GM19467 (cell line): ENCODE data around the gene RSPH6A.
"Not testable (repeated sequence)": the region's sequence is repeated elsewhere in the genome, so short reads cannot be mapped to it uniquely, and the experiment has no call there.

Source experiments
- ATAC-seq: cut with Tn5 transposase; IDR thresholded peaks from one replicate; pipeline ENCODE4 v1.9.1; 2021; ENCODE audit warnings: mild to moderate bottlenecking, moderate library complexity; ENCODE audit not compliant: unreplicated experiment

The RSPH6A gene

DNA sequence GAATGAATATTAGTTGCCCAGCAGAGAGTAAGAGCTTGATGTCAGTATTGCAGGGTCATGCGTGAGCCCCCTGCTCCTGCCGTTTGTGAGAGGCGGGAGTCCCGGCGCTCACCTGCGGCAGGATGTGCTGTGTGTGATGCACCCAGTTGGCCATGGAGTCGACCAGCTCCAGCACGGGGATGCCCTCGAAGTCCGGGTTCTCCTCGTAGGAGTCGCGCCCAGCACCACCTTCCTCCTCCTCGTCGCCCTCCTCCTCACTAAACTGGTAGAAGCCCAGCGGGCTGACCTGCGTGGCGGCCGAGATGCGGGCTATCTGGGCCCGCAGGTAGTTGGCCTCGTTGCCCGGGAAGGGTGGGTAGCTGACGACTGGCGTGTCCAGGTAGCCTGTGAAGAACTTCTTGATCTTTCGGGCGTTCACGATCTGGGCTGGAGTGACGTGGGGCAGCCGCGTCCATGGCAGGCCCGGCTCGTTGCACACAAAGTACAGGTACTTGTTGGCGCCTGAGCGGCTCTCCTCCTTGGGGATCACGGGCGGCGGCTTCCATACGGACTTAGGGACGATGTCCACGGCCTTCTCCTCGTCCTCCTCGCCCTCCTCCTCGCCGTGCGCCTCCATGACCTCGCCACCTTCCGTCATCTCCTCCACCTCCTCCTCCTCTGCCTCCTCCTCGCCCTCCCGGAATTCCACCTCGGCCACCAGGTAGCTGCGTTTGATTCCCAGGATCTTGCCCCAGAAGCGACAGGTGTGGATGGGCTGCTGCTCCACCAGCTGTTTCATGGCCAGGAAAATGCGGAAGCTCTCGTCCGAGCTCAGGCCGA, 10.8 kb downstream of the RSPH6A start:
- no peak for ATAC-seq

DNA sequence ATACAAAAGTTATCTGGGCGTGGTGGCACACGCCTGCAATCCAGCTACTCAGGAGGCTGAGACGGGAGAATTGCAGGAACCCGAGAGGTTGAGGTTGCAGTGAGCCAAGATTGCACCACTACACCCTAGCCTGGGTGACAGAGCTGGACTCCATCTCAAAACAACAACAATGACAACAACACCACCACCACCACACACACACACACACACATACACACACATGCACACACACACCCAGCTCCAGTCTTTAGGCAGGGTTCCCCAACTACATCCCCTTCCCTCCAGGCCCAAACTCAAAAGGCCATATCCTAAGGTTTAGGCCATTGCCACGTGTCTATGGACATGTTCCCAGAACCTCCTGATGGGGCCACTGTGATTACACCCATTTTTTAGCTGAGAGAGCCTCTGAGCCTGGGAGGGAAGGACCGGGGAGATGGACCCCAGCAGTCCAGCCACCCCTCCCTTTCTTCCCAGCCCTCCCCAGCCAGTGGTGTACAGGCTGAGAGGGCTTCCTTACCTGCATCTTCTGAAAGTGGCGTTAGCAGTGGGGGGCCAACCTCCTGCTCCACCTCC, 13.4 kb downstream of the RSPH6A start:
- ATAC-seq: no peak

DNA sequence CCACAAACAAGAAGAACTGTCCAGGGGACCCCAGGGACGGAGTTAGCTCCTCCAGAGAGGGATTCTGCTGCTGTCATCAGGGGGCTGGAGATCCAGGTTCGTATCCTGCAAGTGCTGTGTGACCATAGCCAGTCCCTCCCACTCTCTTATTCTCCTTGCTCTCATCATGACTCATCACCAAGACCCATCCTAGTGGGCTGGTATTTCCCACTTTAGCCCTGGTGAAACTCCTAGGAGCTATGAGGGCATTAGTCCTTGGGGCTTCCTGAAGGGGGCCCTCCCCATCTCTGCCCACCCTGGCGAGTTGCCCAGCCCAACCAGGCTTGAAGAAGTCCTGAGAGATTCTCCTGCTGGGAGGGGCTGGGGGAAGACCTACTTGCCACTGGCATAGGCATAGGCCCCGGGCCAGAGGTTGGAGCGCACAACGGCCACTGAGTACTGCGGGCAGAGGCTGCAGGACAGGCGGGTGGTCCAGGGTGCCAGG, 15.0 kb downstream of the RSPH6A start:
- ATAC-seq: no peak

GRCh38 chr19:45799541-45799940, 15.6 kb downstream of the RSPH6A start:
- ATAC-seq: not testable (repeated sequence)

DNA sequence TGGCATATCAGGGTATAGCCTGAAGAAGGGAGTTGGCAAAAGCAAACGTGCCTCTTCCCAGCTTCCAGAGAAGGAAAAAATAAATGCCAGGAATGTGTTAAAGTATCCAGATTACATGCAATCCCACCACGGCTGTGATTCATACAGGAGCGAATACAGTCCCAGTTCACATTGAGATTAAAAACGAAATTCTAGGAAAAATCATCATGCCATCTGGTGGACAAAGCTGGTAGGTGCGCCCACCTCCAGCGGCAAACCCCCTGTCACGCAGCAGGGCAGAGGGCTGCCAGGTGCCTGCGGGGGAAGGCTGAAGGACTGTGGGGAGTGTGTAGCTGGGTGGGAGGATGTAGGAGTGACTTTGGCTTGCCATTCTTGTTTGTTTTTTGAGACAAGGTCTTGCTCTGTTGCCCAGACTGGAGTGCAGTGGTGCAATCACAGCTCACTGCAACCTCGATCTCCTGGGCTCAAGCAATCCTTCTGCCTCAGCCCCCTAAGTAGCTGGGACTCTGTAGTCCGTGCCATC, 16.1 kb downstream of the RSPH6A start:
- ATAC-seq: no peak

DNA sequence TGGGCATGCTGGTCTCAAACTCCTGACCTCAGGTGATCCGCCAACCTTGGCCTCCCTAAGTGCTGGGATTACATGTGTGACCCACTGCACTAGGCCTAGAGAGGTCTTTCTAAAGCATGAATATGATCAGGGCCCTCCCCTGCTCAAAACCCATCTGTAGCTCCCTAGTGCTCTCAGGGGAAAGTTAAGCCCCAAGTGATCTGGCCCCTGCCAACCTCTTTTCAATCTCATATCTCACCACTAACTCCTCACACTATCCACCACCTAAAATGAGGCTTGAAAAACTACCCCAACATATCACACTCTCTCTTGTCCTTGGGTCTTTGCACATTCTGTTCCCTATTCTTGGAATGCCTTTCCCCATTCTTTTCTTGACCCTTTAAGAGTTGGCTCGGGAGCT, 20.5 kb downstream of the RSPH6A start:
- no peak for ATAC-seq

DNA sequence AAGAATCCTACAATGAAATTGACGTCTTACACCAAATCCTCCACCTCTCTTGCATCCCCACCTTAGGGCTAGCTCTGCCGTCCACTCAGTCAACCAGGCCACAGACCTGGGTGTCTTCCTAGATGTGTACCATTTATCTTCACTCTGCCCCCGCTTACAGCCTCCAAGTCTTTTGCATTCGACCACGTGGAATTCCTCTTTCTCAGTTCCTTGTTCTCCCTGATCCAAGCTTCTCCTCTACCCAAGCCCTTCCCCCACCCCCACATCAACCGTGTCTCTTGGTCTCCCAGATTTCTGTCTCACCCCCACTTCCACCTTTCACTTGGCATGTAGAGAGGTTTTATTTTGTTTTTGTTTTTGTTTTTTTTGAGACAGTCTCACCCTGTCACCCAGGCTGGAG, 21.2 kb downstream of the RSPH6A start:
- ATAC-seq: no peak

GRCh38 chr19:45793178-45793564, 21.9 kb downstream of the RSPH6A start:
- ATAC-seq: no peak

DNA sequence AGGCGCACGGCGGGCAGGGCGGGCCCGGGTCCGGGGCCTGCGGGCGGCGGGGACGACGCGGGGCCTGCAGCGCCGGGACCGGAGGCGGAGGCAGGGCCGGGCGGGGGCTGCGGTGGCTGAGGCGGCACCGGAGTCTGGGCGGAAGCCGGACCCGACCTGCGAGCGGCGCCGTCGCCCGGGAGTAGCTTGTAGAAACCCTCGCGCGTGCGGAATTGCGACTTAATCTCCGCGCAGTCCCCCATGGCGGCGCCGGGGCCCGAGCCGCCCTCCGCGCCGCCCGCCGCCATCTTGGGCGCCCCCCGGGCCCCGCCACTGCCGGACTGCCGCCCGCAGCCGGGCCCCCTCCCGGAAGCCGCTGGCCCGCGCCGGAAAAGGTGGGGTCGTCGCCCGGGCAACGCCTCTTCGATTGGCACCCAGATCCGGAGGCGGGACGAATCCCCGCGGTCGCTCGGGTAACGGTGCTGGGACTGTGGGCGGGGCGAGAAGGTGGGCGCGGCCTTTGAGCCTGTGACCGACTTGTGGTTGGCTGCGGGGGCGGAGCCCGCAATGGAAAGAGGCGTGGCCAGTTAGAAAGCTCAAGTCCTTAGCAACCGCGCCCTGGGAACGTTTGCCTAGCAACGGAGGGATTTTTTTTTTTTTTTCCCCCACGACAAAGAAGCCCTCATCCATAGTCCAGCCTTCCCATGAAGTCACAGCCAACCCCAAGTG, 22.5 kb downstream of the RSPH6A start, which contains the start of gene DMWD:
Gene DMWD, minus strand, starts transcription at position 376 of the 708 bp plus-strand sequence. Its CDS starts 89 bp downstream, at position 287.
- peak; percentile 86 for ATAC-seq

- ATAC-seq: peak; percentile 18
Measured at GRCh38 chr19:45791744-45792469, 23.2 kb downstream of the RSPH6A start.

DNA sequence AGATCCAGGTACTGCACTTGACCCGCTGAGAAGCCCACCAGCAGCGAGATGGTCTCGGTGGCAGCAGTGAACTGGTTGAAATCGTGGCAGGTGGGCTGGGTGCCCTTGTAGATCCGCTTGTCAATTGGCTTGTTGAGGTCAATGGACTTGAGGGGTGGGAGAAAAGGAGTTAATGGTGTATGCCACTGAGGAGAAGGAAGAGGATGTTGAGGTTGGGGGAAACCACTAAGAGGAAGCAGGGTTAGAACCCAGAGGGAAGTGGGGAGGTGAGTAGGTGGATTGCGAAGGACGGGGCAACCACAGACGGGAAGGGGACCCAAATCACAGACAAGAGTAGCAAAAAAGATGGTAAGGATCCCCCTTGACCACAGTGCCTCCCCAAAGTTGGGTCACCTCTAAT, 24.2 kb downstream of the RSPH6A start:
- ATAC-seq: no peak

- ATAC-seq: no peak
Measured at GRCh38 chr19:45789035-45789786, 25.9 kb downstream of the RSPH6A start.

DNA sequence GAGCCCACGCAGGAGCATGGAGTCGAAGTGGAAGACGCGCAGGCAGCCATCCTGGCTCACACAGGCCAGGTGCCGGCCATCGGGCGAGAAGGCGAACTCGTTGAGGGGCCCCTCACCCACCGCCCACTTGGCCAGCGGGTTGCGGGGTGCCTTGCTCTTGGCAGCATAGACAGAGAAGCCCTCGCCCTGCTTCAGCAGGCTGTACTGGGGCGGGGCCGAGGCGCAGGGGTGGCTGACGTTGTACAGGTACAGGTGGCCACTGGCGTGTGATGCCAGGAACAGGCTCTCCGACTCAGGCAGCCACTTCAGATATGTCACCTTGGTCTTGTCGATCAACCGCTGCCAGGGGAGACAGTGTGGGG, 28.6 kb downstream of the RSPH6A start:
- no peak for ATAC-seq

DNA sequence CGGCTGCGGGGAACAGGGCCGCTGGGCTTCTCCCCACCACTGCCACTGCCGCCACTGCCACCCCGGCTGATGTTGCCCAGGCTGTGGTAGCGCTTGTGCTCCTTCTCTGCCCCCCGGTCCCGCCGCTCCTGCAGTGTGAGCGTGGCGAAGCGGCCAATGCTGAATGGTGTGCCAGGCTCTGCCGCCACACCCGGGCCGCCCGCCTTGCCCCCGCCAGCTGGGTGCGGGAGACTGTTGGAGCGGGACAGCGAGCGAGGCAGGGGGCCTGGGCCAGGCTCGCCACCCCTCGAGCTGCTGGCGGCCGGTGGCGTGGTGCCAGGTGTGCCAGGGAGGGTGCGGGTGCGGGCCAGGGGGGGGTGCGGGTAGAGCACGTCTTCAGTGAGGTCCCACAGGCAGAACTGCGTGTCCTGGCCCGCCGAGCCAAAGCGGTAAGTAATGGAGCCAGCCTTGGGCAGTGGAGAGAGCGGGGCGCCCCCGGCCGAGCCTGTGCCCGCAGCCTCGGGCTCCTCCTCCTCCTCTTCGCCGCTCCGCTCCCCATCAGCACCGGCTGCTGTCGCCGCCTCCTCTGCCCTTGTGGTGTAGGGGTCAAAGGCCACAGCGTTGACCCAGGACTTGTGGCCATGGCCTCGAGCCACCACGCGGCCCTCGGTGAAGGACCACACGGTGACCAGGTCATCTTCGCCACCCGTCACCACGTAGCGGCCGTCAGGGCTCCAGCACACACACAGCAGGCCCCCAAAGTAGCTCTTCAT, 29.2 kb downstream of the RSPH6A start:
- ATAC-seq: no peak

DNA sequence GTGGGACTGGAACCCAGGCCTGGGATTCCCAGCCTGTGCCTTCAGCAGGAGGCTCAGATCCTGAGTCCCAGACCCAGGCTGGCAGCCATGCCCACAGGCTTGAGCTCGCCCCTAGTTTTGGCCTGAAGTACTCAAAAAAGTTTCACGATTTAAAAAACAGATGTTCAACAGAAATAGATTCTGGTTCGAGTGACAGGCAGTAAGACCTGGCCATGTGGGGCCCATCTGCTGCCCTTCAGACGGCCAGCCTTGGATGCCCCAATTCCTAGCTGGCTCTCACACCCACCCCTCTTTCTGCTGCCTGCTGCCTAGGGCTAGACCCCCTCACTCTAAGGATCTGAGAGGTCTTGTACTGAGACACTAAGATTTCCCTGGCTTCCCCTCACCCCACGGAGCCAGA, 30.0 kb downstream of the RSPH6A start:
- no peak for ATAC-seq

GRCh38 chr19:45784096-45784495, 31.0 kb downstream of the RSPH6A start:
- ATAC-seq: no peak

GRCh38 chr19:45782820-45783785, 32.0 kb downstream of the RSPH6A start:
- no peak for ATAC-seq

- ATAC-seq: no peak
Measured at GRCh38 chr19:45782162-45782691, 32.9 kb downstream of the RSPH6A start, which contains the start of gene DMPK. Gene DMPK, minus strand, starts transcription at chr19:45782490. Its CDS starts 138 bp downstream, at chr19:45782352.
